HEK293 (cell line): ENCODE results near the gene NTF4.
"Not testable (repeated sequence)": the region's sequence is repeated elsewhere in the genome, so short reads cannot be mapped to it uniquely, and the experiment has no call there.

Experiments used
- CTCF ChIA-PET: fragments of 350-600 bp; formaldehyde crosslinking; extraction: SDS; loops from one replicate; lab custom pipeline; 2021; ENCODE audit warnings: antibody characterized with exemption; lab: Yijun Ruan, JAX
- POLR2A ChIA-PET: fragments of 300-600 bp; formaldehyde crosslinking; extraction: SDS; loops from one replicate; lab custom pipeline; 2020; ENCODE audit warnings: antibody characterized with exemption, inconsistent platforms; lab: Yijun Ruan, JAX
- H3K27ac ChIP-seq: fragments of 200-500 bp; sonication (Bioruptor generic); 2 replicates; pipeline ENCODE4 v1.5.1; 2014; ENCODE audit warnings: low read depth, low read length, control low read depth, inconsistent platforms; ENCODE audit errors: extremely low read depth
- H3K36me3 ChIP-seq, 2 experiments: fragments of 200-500 bp in 1 of 2; sonication (Bioruptor generic) in 1 of 2; 1 replicate in 1 of 2; 2 replicates in 1 of 2; pipeline ENCODE4 v1.5.1; 2014 to 2017; ENCODE audit warnings: inconsistent platforms in 2 of 2, low read length in 2 of 2; ENCODE audit not compliant: control insufficient read depth in 2 of 2, insufficient read depth in 1 of 2
- H3K4me1 ChIP-seq: fragments of 200-500 bp; sonication (Bioruptor generic); 2 replicates; pipeline ENCODE4 v1.5.1; 2014; ENCODE audit warnings: mild to moderate bottlenecking, low read length, inconsistent platforms; ENCODE audit not compliant: control insufficient read depth, insufficient read depth
- H3K4me3 ChIP-seq: 2 replicates; pipeline ENCODE4 v1.5.1; 2011; ENCODE audit warnings: low read depth, mild to moderate bottlenecking, control low read depth, low read length, moderate library complexity
- H3K9me3 ChIP-seq: fragments of 200-500 bp; sonication (Bioruptor generic); 2 replicates; pipeline ENCODE4 v1.5.1; 2014; ENCODE audit warnings: low read depth, low read length, inconsistent platforms; ENCODE audit not compliant: control insufficient read depth, insufficient read depth
- KLF17 ChIP-seq: fragments of 450-650 bp; formaldehyde crosslinking; IDR thresholded peaks from 2 replicates; pipeline ENCODE4 v1.5.1; 2016; ENCODE audit warnings: missing biosample characterization, missing genetic modification characterization
- KLF8 ChIP-seq: fragments of 450-650 bp; formaldehyde crosslinking; IDR thresholded peaks from 2 replicates; pipeline ENCODE4 v1.5.1; 2016; ENCODE audit warnings: missing biosample characterization, missing genetic modification characterization
- PRDM1 ChIP-seq: fragments of 450-650 bp; formaldehyde crosslinking; IDR thresholded peaks from 2 replicates; pipeline ENCODE4; 2016; ENCODE audit warnings: missing biosample characterization, missing genetic modification characterization
- SP7 ChIP-seq: fragments of 450-650 bp; formaldehyde crosslinking; IDR thresholded peaks from 2 replicates; pipeline ENCODE4 v1.5.1; 2016; ENCODE audit warnings: missing biosample characterization, missing genetic modification characterization
- WT1 ChIP-seq: fragments of 450-650 bp; formaldehyde crosslinking; IDR thresholded peaks from 2 replicates; pipeline ENCODE4 v1.5.1; 2016; ENCODE audit warnings: missing biosample characterization, missing genetic modification characterization
- ZBTB17 ChIP-seq: fragments of 450-650 bp; formaldehyde crosslinking; IDR thresholded peaks from 2 replicates; pipeline ENCODE4 v1.5.1; 2016; ENCODE audit warnings: missing biosample characterization, missing genetic modification characterization
- ZNF140 ChIP-seq: fragments of 450-650 bp; formaldehyde crosslinking; IDR thresholded peaks from 2 replicates; pipeline ENCODE4 v1.5.1; 2016; ENCODE audit warnings: missing biosample characterization, missing genetic modification characterization
- ZNF146 ChIP-seq: fragments of 450-650 bp; formaldehyde crosslinking; IDR thresholded peaks from 2 replicates; pipeline ENCODE4 v1.5.1; 2016; ENCODE audit warnings: missing biosample characterization, missing genetic modification characterization
- ZNF214 ChIP-seq: fragments of 450-650 bp; formaldehyde crosslinking; IDR thresholded peaks from 2 replicates; pipeline ENCODE4 v1.5.1; 2017; ENCODE audit warnings: missing biosample characterization, mild to moderate bottlenecking, missing genetic modification characterization, borderline replicate concordance
- ZNF366 ChIP-seq: fragments of 450-650 bp; formaldehyde crosslinking; conservative IDR thresholded peaks from 2 replicates; pipeline ENCODE4 v1.5.1; 2016; ENCODE audit warnings: missing biosample characterization, missing genetic modification characterization
- ZNF610 ChIP-seq: fragments of 450-650 bp; formaldehyde crosslinking; IDR thresholded peaks from 2 replicates; pipeline ENCODE4 v1.5.1; 2016; ENCODE audit warnings: missing biosample characterization, missing genetic modification characterization, borderline replicate concordance
- ZNF621 ChIP-seq: fragments of 450-650 bp; formaldehyde crosslinking; IDR thresholded peaks from 2 replicates; pipeline ENCODE4 v1.5.1; 2017; ENCODE audit warnings: missing biosample characterization, missing genetic modification characterization
- ZNF654 ChIP-seq: fragments of 450-650 bp; formaldehyde crosslinking; IDR thresholded peaks from 2 replicates; pipeline ENCODE4 v1.5.1; 2016; ENCODE audit warnings: low read depth, missing biosample characterization, missing genetic modification characterization
- ZNF660 ChIP-seq: fragments of 450-650 bp; IDR thresholded peaks from 2 replicates; pipeline ENCODE4 v1.5.1; 2018; ENCODE audit warnings: missing biosample characterization, mild to moderate bottlenecking, missing genetic modification characterization
- ZNF677 ChIP-seq: fragments of 450-650 bp; IDR thresholded peaks from 2 replicates; pipeline ENCODE4 v1.5.0; 2018; ENCODE audit warnings: missing biosample characterization, mild to moderate bottlenecking, missing genetic modification characterization, moderate library complexity
- ZNF701 ChIP-seq: fragments of 450-650 bp; formaldehyde crosslinking; IDR thresholded peaks from 2 replicates; pipeline ENCODE4 v1.5.1; 2016; ENCODE audit warnings: missing biosample characterization, missing genetic modification characterization
- ZNF785 ChIP-seq: fragments of 450-650 bp; formaldehyde crosslinking; IDR thresholded peaks from 2 replicates; pipeline ENCODE4 v1.5.1; 2016; ENCODE audit warnings: missing biosample characterization, missing genetic modification characterization
- TF ChIP-seq, protein P1 (sequence below): fragments of 450-650 bp; formaldehyde crosslinking; conservative IDR thresholded peaks from 2 replicates; pipeline ENCODE4 v1.5.1; 2016; ENCODE audit warnings: low read depth, missing biosample characterization, missing genetic modification characterization
- TF ChIP-seq, protein P2 (sequence below): fragments of 450-650 bp; formaldehyde crosslinking; IDR thresholded peaks from 2 replicates; pipeline ENCODE4 v1.5.1; 2016; ENCODE audit warnings: missing biosample characterization, missing genetic modification characterization

The NTF4 gene

DNA sequence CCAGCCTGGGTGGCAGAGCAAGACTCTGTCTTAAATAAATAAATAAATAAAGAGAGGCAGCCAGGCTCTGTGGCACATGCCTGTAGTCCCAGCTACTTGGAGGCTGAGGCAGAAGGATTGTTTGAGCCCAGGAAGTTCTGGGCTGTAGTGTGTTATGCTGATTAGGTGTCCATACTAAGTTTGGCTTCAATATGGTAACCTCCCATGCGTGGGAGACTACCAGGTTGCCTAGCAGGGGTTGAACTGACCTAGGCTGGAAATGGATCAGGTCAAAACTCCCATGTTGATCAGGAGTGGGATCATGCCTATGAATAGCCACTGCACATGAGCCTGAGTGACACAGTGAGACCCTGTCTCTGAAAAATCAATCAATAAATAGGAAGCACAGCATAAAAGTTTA is 16.7 kb upstream of the NTF4 start (continued):
- TF ChIP-seq, protein P1, sequence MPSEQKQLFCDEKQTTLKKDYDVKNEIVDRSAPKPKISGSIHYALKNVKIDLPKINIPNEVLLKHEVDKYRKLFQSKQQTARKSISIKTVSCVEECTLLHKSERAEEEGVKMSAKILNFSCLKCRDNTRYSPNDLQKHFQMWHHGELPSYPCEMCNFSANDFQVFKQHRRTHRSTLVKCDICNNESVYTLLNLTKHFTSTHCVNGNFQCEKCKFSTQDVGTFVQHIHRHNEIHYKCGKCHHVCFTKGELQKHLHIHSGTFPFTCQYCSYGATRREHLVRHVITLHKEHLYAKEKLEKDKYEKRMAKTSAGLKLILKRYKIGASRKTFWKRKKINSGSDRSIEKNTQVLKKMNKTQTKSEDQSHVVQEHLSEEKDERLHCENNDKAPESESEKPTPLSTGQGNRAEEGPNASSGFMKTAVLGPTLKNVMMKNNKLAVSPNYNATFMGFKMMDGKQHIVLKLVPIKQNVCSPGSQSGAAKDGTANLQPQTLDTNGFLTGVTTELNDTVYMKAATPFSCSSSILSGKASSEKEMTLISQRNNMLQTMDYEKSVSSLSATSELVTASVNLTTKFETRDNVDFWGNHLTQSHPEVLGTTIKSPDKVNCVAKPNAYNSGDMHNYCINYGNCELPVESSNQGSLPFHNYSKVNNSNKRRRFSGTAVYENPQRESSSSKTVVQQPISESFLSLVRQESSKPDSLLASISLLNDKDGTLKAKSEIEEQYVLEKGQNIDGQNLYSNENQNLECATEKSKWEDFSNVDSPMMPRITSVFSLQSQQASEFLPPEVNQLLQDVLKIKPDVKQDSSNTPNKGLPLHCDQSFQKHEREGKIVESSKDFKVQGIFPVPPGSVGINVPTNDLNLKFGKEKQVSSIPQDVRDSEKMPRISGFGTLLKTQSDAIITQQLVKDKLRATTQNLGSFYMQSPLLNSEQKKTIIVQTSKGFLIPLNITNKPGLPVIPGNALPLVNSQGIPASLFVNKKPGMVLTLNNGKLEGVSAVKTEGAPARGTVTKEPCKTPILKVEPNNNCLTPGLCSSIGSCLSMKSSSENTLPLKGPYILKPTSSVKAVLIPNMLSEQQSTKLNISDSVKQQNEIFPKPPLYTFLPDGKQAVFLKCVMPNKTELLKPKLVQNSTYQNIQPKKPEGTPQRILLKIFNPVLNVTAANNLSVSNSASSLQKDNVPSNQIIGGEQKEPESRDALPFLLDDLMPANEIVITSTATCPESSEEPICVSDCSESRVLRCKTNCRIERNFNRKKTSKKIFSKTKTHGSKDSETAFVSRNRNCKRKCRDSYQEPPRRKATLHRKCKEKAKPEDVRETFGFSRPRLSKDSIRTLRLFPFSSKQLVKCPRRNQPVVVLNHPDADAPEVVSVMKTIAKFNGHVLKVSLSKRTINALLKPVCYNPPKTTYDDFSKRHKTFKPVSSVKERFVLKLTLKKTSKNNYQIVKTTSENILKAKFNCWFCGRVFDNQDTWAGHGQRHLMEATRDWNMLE (tag by site-specific recombination): no peak
- TF ChIP-seq ZNF610 (tag by site-specific recombination): no peak
- TF ChIP-seq ZNF677 (tag by site-specific recombination): no peak

- H3K27ac ChIP-seq: no peak overlapping the region
- POLR2A ChIA-PET: no interaction called here
- no peak overlapping the region for H3K4me3 ChIP-seq
- no peak for TF ChIP-seq SP7
- no peak for TF ChIP-seq ZNF701
- TF ChIP-seq WT1 (tag by site-specific recombination): no peak
- no peak for TF ChIP-seq ZNF621 (tag by site-specific recombination)
- H3K9me3 ChIP-seq: no peaks in the 10 kb centered on the region
- peaks cover 3% of the 10 kb centered on the region; the same call in 1 of the 2 replicates for H3K4me1 ChIP-seq
- CTCF ChIA-PET: no interaction called here
- no peaks in the 10 kb centered on the region for H3K36me3 ChIP-seq
Observed at GRCh38 chr19:49080392-49080791, 15.8 kb upstream of the NTF4 start.

DNA sequence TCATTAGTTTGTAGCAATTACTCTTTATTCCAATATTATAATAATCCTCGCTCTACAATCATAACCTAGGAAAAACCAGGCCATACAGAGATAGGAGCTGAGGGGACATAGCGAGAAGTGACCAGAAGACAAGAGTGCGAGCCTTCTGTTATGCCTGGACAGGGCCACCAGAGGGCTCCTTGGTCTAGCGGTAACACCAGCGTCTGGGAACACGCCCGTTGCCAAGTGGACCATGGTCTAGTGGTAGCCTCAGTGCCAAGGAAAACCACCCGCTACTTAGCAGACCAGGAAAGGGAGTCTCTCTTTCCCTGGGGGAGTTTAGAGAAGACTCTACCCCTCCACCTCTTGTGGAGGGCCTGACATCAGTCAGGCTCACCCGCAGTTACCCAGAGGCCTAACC is 10.3 kb upstream of the NTF4 start:
- 0 out of 2 replicates have a peak, but pooled peaks have one; percentile 47 for TF ChIP-seq ZNF660 (tag by site-specific recombination)
- peak; percentile 47 for TF ChIP-seq ZNF654 (tag by site-specific recombination)
- TF ChIP-seq, protein P2, sequence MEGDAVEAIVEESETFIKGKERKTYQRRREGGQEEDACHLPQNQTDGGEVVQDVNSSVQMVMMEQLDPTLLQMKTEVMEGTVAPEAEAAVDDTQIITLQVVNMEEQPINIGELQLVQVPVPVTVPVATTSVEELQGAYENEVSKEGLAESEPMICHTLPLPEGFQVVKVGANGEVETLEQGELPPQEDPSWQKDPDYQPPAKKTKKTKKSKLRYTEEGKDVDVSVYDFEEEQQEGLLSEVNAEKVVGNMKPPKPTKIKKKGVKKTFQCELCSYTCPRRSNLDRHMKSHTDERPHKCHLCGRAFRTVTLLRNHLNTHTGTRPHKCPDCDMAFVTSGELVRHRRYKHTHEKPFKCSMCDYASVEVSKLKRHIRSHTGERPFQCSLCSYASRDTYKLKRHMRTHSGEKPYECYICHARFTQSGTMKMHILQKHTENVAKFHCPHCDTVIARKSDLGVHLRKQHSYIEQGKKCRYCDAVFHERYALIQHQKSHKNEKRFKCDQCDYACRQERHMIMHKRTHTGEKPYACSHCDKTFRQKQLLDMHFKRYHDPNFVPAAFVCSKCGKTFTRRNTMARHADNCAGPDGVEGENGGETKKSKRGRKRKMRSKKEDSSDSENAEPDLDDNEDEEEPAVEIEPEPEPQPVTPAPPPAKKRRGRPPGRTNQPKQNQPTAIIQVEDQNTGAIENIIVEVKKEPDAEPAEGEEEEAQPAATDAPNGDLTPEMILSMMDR (tag by site-specific recombination): peak; percentile 48; the same call in 1 of the 2 replicates
- 0 out of 2 replicates have a peak, but pooled peaks have one; percentile 31 for TF ChIP-seq KLF8 (tag by site-specific recombination)
- H3K4me1 ChIP-seq, H3K36me3 ChIP-seq, H3K27ac ChIP-seq, H3K4me3 ChIP-seq, H3K9me3 ChIP-seq, POLR2A ChIA-PET: not testable (repeated sequence)
- CTCF ChIA-PET: interaction anchor here (0.7 to 3.7 kb wide), 27 partner anchors 8 to 341 kb away, joined by 3 to 88 read pairs (median 8); partner anchors contain the start of genes CGB7, GYS1, LIN7B and RUVBL2

- Histone ChIP-seq H3K4me1 (no peaks in the 10 kb centered on the region), H3K4me3 (no peak overlapping the region), H3K9me3 (no peaks in the 10 kb centered on the region), H3K27ac (no peak overlapping the region), H3K36me3 (no peaks in the 10 kb centered on the region)
- POLR2A ChIA-PET: interaction anchor here (0.6 to 1.4 kb wide), 7 partner anchors 16 to 603 kb away, joined by 3 to 7 read pairs (median 4); partner anchors contain the start of genes ALDH16A1, CGB7, GYS1 and RUVBL2
- CTCF ChIA-PET: interaction anchor here (0.5 to 3.7 kb wide), 43 partner anchors 8 to 389 kb away, joined by 3 to 88 read pairs (median 6); partner anchors contain the start of genes CGB7, GYS1, LIN7B and RUVBL2
- TF ChIP-seq ZNF146 (tag by site-specific recombination): no peak
- 0 out of 2 replicates have a peak, but pooled peaks have one; percentile 18 for TF ChIP-seq ZNF785
- TF ChIP-seq PRDM1 (tag by site-specific recombination): 0 out of 2 replicates have a peak, but pooled peaks have one; percentile 11
- no peak for TF ChIP-seq ZNF214
- peak; percentile 78 for TF ChIP-seq ZNF366 (tag by site-specific recombination)
- no peak for TF ChIP-seq ZNF140 (tag by site-specific recombination)
- TF ChIP-seq ZBTB17: peak; percentile 33; the same call in 1 of the 2 replicates
- peak; percentile 53 for TF ChIP-seq ZNF654 (tag by site-specific recombination)
- no peak for TF ChIP-seq KLF17 (tag by site-specific recombination)
Observed at GRCh38 chr19:49073514-49074378, 9.1 kb upstream of the NTF4 start.
